Measurements from ENCODE around the gene DSG2.

The DSG2 gene

GRCh38 chr18:31526374-31526773, 28.4 kb downstream of the DSG2 start:
- no peak overlapping the region for H3K4me3 ChIP-seq (ENCODE audit: low read depth, low read length)
- H3K27ac ChIP-seq = no peak overlapping the region
- DNase-seq = no peak
- peaks cover 11% of the 10 kb centered on the region for H3K36me3 ChIP-seq
- no peaks in the 10 kb centered on the region for H3K27me3 ChIP-seq (ENCODE audit: insufficient read depth, low read depth, severe bottlenecking)
- H3K9me3 ChIP-seq (ENCODE audit: severe bottlenecking) = no peaks in the 10 kb centered on the region
- TF ChIP-seq CTCF (IDR thresholded peaks at IDR 0.05; ENCODE audit: low read depth, low read length) = no peak

GRCh38 chr18:31533236-31533635, 35.3 kb downstream of the DSG2 start:
- no peak overlapping the region for H3K27ac ChIP-seq
- no peaks in the 10 kb centered on the region for H3K27me3 ChIP-seq (ENCODE audit: insufficient read depth, low read depth, severe bottlenecking)
- DNase-seq = no peak
- no peaks in the 10 kb centered on the region for H3K9me3 ChIP-seq (ENCODE audit: severe bottlenecking)
- peaks cover 10% of the 10 kb centered on the region for H3K36me3 ChIP-seq
- no peak overlapping the region for H3K4me3 ChIP-seq (ENCODE audit: low read depth, low read length)
- TF ChIP-seq CTCF (IDR thresholded peaks at IDR 0.05; ENCODE audit: low read depth, low read length) = no peak

- no peaks in the 10 kb centered on the region for H3K9me3 ChIP-seq (ENCODE audit: severe bottlenecking)
- H3K4me3 ChIP-seq (ENCODE audit: low read depth, low read length) = no peak overlapping the region
- peaks cover 29% of the 10 kb centered on the region for H3K36me3 ChIP-seq
- no peaks in the 10 kb centered on the region for H3K27me3 ChIP-seq (ENCODE audit: insufficient read depth, low read depth, severe bottlenecking)
- no peak overlapping the region for H3K27ac ChIP-seq
- TF ChIP-seq CTCF (IDR thresholded peaks at IDR 0.05; ENCODE audit: low read depth, low read length) = no peak
- no peak for DNase-seq
Observed at GRCh38 chr18:31538837-31539236, 40.9 kb downstream of the DSG2 start.

GRCh38 chr18:31546476-31546875, 48.5 kb downstream of the DSG2 start:
- Histone ChIP-seq H3K4me3 (ENCODE audit: low read depth, low read length) (no peak overlapping the region), H3K36me3 (peaks cover 20% of the 10 kb centered on the region), H3K27me3 (ENCODE audit: insufficient read depth, low read depth, severe bottlenecking) (no peaks in the 10 kb centered on the region), H3K27ac (no peak overlapping the region), H3K9me3 (ENCODE audit: severe bottlenecking) (no peaks in the 10 kb centered on the region)
- no peak for DNase-seq
- no peak for TF ChIP-seq CTCF (IDR thresholded peaks at IDR 0.05; ENCODE audit: low read depth, low read length)

GRCh38 chr18:31548853-31549252, 50.9 kb downstream of the DSG2 start:
- no peak for DNase-seq
- Histone ChIP-seq H3K36me3 (peaks cover 7% of the 10 kb centered on the region), H3K27me3 (ENCODE audit: insufficient read depth, low read depth, severe bottlenecking) (no peaks in the 10 kb centered on the region), H3K9me3 (ENCODE audit: severe bottlenecking) (no peaks in the 10 kb centered on the region), H3K27ac (no peak overlapping the region), H3K4me3 (ENCODE audit: low read depth, low read length) (no peak overlapping the region)
- no peak for TF ChIP-seq CTCF (IDR thresholded peaks at IDR 0.05; ENCODE audit: low read depth, low read length)

- TF ChIP-seq CTCF (IDR thresholded peaks at IDR 0.05; ENCODE audit: low read depth, low read length) = no peak
Observed at GRCh38 chr18:31549416-31549815, 51.4 kb downstream of the DSG2 start.

More at GRCh38 chr18:31549416-31549815, 51.4 kb downstream of the DSG2 start:
- H3K4me3 ChIP-seq (ENCODE audit: low read depth, low read length) = no peak overlapping the region
- no peaks in the 10 kb centered on the region for H3K9me3 ChIP-seq (ENCODE audit: severe bottlenecking)
- no peaks in the 10 kb centered on the region for H3K27me3 ChIP-seq (ENCODE audit: insufficient read depth, low read depth, severe bottlenecking)
- H3K27ac ChIP-seq = no peak overlapping the region
- peaks cover 7% of the 10 kb centered on the region for H3K36me3 ChIP-seq
- no peak for DNase-seq

All from WERI-Rb-1 (cell line).